Endothelial cell of umbilical vein (primary cell): ENCODE measurements around the gene ARHGEF37. TPM values are rescaled to one million over a fixed set of nuclear protein-coding genes. Genes with fewer than 3 reads are reported as not detected.

ENCODE experiments used
- BruUV-seq: library from RNA; stranded (reverse); fragments of 400-500 nt; replicated peaks from 2 replicates; lab custom pipeline; 2021; lab: Mats Ljungman, UMichigan
- CTCF ChIA-PET: fragments of 300-600, 350-600 bp; sonication (Branson Sonifier 250); formaldehyde crosslinking; loops from one replicate; lab custom pipeline; 2021; ENCODE audit warnings: antibody characterized with exemption, inconsistent platforms; lab: Charles Lee
- POLR2A ChIA-PET: fragments of 300-600, 350-600 bp; sonication (Branson Sonifier 250); formaldehyde crosslinking; loops from one replicate; lab custom pipeline; 2021; ENCODE audit warnings: antibody characterized with exemption, inconsistent platforms; lab: Charles Lee
- DNase-seq: peaks from one replicate; pipeline ENCODE4 v3.0.0-alpha.2; 2011; ENCODE audit warnings: low read depth, low spot score
- FAIRE-seq: peaks from 2 replicates; lab custom pipeline; 2011; peaks lifted over from hg19 to GRCh38; lab: Jason Lieb, UNC
- H2AFZ ChIP-seq: 2 replicates; pipeline ENCODE4 v1.6.0; 2012; ENCODE audit warnings: low read depth, low read length, control low read depth, inconsistent platforms
- H3K27ac ChIP-seq: 2 replicates; pipeline ENCODE4 v1.5.1; 2011; ENCODE audit warnings: low read depth, mild to moderate bottlenecking, control low read depth, low read length, moderate library complexity; ENCODE audit not compliant: insufficient read depth
- H3K27me3 ChIP-seq, 2 experiments: 2 replicates each; pipeline versions ENCODE4 v1.6.0 to v1.6.1; 2011; ENCODE audit warnings: low read length in 2 of 2, mixed read lengths in 1 of 2; ENCODE audit not compliant: control insufficient read depth in 2 of 2, insufficient read depth in 2 of 2
- H3K36me3 ChIP-seq, 2 experiments: 2 replicates in 1 of 2; 3 replicates in 1 of 2; pipeline ENCODE4 v1.5.1; 2011; ENCODE audit warnings: low read length in 2 of 2, mild to moderate bottlenecking in 1 of 2, moderate library complexity in 1 of 2; ENCODE audit not compliant: control insufficient read depth in 2 of 2, insufficient read depth in 2 of 2; ENCODE audit errors: extremely low read depth in 1 of 2
- H3K4me1 ChIP-seq: 3 replicates; pipeline ENCODE4 v1.5.1; 2011; ENCODE audit warnings: mild to moderate bottlenecking, low read length; ENCODE audit not compliant: control insufficient read depth, insufficient read depth; ENCODE audit errors: extremely low read depth
- H3K4me2 ChIP-seq: 2 replicates; pipeline ENCODE4 v1.6.1; 2011; ENCODE audit warnings: low read length, control low read depth, mixed read lengths; ENCODE audit not compliant: insufficient read depth
- H3K4me3 ChIP-seq, 3 experiments: fragments of 200-600 bp in 1 of 3; sonication (generic), shearing (Covaris generic) in 1 of 3; replicated peaks in 1 of 3; 2 replicates each; pipeline ENCODE4 v1.5.1; 2011 to 2016; ENCODE audit warnings: control low read depth in 3 of 3, low read length in 3 of 3, mild to moderate bottlenecking in 2 of 3, inconsistent platforms in 1 of 3, low read depth in 1 of 3, moderate library complexity in 1 of 3; ENCODE audit not compliant: insufficient read depth in 1 of 3
- H3K79me2 ChIP-seq: 2 replicates; pipeline ENCODE4 v1.6.0; 2012; ENCODE audit warnings: low read length, inconsistent platforms; ENCODE audit not compliant: control insufficient read depth, insufficient read depth
- H3K9ac ChIP-seq: replicated peaks from 2 replicates; pipeline ENCODE3; 2011; ENCODE audit warnings: low read length, control low read depth; ENCODE audit not compliant: insufficient read depth; ENCODE audit errors: extremely low read depth
- H3K9me1 ChIP-seq: replicated peaks from 3 replicates; pipeline ENCODE4 v1.6.0; 2011; ENCODE audit warnings: mild to moderate bottlenecking, low read length; ENCODE audit not compliant: control insufficient read depth, insufficient read depth; ENCODE audit errors: extremely low read depth
- H3K9me3 ChIP-seq: replicated peaks from 2 replicates; pipeline ENCODE4 v1.5.1; 2012; ENCODE audit warnings: low read length, inconsistent platforms; ENCODE audit not compliant: control insufficient read depth, insufficient read depth
- H4K20me1 ChIP-seq: replicated peaks from 2 replicates; pipeline ENCODE3; 2011; ENCODE audit warnings: mild to moderate bottlenecking, low read length; ENCODE audit not compliant: control insufficient read depth, insufficient read depth; ENCODE audit errors: extremely low read depth
- EZH2 ChIP-seq: IDR thresholded peaks from 2 replicates; pipeline ENCODE4 v1.6.1; 2012; ENCODE audit warnings: borderline replicate concordance, low read depth, mild to moderate bottlenecking, moderate library complexity, low read length, inconsistent platforms; ENCODE audit not compliant: severe bottlenecking
- FOS ChIP-seq: IDR thresholded peaks from 2 replicates; pipeline ENCODE4 v1.6.1; 2011; ENCODE audit warnings: mild to moderate bottlenecking, low read length, moderate library complexity, borderline replicate concordance; ENCODE audit not compliant: insufficient read depth
- GATA2 ChIP-seq: IDR thresholded peaks from 2 replicates; pipeline ENCODE4 v1.7.0; 2011; ENCODE audit warnings: low read depth, mild to moderate bottlenecking, moderate library complexity, mixed read lengths, low read length; ENCODE audit not compliant: insufficient read length, insufficient read depth
- JUN ChIP-seq: IDR thresholded peaks from 2 replicates; pipeline ENCODE4 v1.6.1; 2011; ENCODE audit warnings: borderline replicate concordance, low read depth; ENCODE audit not compliant: insufficient read length, insufficient read depth
- MYC ChIP-seq: IDR thresholded peaks from one replicate; pipeline ENCODE4 v1.6.1; 2011; ENCODE audit warnings: mild to moderate bottlenecking, low read depth, low read length
- POLR2A ChIP-seq: IDR thresholded peaks from 2 replicates; pipeline ENCODE4 v1.6.1; 2012; ENCODE audit warnings: low read depth, mild to moderate bottlenecking, control low read depth, low read length
- POLR2AphosphoS5 ChIP-seq: IDR thresholded peaks from 2 replicates; pipeline ENCODE4 v1.6.1; 2012; ENCODE audit warnings: low read depth, mild to moderate bottlenecking, control low read depth, low read length, moderate library complexity; ENCODE audit not compliant: insufficient read depth
- dilution Hi-C: fragments of 300-500 bp; cut with MboI; formaldehyde crosslinking; loops from one replicate; pipeline ENCODE4 v1.15.0; 2019; ENCODE audit warnings: low sequenced_read_pairs; ENCODE audit not compliant: extremely low pct_ligation_motif_present
- intact Hi-C: fragments of 100-400 bp; cut with micrococcal nuclease; formaldehyde crosslinking; loops from one replicate; pipeline ENCODE4 v1.10.0; 2022
- polyA plus RNA-seq, 4 experiments: library from polyadenylated mRNA; depleted of rRNA in 3 of 4; stranded (reverse) in 3 of 4; unstranded in 1 of 4; fragments of >200 nt; gene quantifications; 2 replicates each; pipeline versions ENCODE4 v1.2.1 to v1.2.3, GENCODE V29; 2011 to 2012; ENCODE audit warnings: missing spikeins in 1 of 4
- total RNA-seq: library from RNA; stranded (reverse); gene quantifications from 2 replicates; pipeline ENCODE4 v1.2.3, GENCODE V29; 2021
- TF ChIP-seq, protein P1 (sequence below): IDR thresholded peaks from 2 replicates; pipeline ENCODE4 v1.6.1; 2011; ENCODE audit not compliant: insufficient read depth, insufficient read length
- TF ChIP-seq, protein P2 (sequence below), 2 donors: IDR thresholded peaks; 1 replicate in 1 of 2; 2 replicates in 1 of 2; pipeline ENCODE4 v1.5.1; 2011; ENCODE audit warnings: low read length in 2 of 2, mild to moderate bottlenecking in 2 of 2, moderate library complexity in 2 of 2, control low read depth in 1 of 2, inconsistent platforms in 1 of 2, low read depth in 1 of 2; ENCODE audit not compliant: insufficient read depth in 1 of 2; ENCODE audit errors: extremely low read depth in 1 of 2

The ARHGEF37 gene
- total and polyA plus RNA-seq, 2 donors (not counting 3 experiments of a cell fraction or from before 2014, with no cell fraction given) = 4.9 to 7.0 TPM

DNA sequence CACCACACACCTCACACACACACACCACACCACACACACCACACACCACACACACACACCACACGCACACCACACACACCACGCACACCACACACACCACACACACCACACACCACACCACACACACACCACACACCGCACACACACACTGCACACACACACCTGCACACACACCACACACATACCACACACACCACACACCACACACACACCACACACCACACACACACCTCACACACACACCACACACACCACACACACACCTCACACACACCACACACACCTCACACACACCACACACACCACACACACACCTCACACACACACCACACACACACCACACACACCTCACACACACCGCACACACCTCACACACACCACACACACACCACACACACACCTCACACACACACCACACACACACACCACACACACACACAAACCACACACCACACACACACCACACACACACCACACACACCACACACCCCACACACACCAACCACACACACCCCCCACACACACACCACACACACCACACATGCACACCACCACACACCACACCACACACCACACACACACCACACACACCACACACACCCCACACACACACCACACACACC lies 73.7 kb downstream of the ARHGEF37 start:
- H3K27ac ChIP-seq = no peak overlapping the region
- no peaks in the 10 kb centered on the region for H4K20me1 ChIP-seq
- no peak overlapping the region for H2AFZ ChIP-seq
- intact Hi-C loops = no loop called here
- no peak for TF ChIP-seq GATA2
- TF ChIP-seq FOS = no peak
- no peak for TF ChIP-seq EZH2
- no peak for TF ChIP-seq POLR2AphosphoS5
- TF ChIP-seq POLR2A = no peak
- TF ChIP-seq, protein P1, sequence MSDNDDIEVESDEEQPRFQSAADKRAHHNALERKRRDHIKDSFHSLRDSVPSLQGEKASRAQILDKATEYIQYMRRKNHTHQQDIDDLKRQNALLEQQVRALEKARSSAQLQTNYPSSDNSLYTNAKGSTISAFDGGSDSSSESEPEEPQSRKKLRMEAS = no peak
- TF ChIP-seq MYC = no peak
- TF ChIP-seq JUN = no peak
- TF ChIP-seq, protein P2, sequence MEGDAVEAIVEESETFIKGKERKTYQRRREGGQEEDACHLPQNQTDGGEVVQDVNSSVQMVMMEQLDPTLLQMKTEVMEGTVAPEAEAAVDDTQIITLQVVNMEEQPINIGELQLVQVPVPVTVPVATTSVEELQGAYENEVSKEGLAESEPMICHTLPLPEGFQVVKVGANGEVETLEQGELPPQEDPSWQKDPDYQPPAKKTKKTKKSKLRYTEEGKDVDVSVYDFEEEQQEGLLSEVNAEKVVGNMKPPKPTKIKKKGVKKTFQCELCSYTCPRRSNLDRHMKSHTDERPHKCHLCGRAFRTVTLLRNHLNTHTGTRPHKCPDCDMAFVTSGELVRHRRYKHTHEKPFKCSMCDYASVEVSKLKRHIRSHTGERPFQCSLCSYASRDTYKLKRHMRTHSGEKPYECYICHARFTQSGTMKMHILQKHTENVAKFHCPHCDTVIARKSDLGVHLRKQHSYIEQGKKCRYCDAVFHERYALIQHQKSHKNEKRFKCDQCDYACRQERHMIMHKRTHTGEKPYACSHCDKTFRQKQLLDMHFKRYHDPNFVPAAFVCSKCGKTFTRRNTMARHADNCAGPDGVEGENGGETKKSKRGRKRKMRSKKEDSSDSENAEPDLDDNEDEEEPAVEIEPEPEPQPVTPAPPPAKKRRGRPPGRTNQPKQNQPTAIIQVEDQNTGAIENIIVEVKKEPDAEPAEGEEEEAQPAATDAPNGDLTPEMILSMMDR (IDR thresholded peaks at IDR 0.05; ENCODE audit: extremely low read depth in 1 of 2, insufficient read depth in 1 of 2, low read depth in 1 of 2, low read length in 2 of 2) = no peak
- H3K79me2 ChIP-seq = no peaks in the 10 kb centered on the region
- ChIA-PET POLR2A (no interaction called here), CTCF (interaction anchor here (0.8 to 2.4 kb wide), 4 partner anchors 11 to 173 kb away, joined by 3 to 35 read pairs (median 4); no protein-coding TSS in a partner anchor)
- no peak overlapping the region for H3K4me3 ChIP-seq
- FAIRE-seq = peak; percentile 68
- H3K36me3 ChIP-seq = no peaks in the 10 kb centered on the region
- no peaks in the 10 kb centered on the region for H3K9me1 ChIP-seq
- H3K9ac ChIP-seq = no peak overlapping the region
- dilution Hi-C loops = no loop called here
- H3K4me1 ChIP-seq = no peaks in the 10 kb centered on the region
- no peak for DNase-seq
- H3K27me3 ChIP-seq = peaks cover 3 to 10% of the 10 kb centered on the region in 2 experiments
- no peaks in the 10 kb centered on the region for H3K9me3 ChIP-seq
- no TSS peak for BruUV-seq
- no peak overlapping the region for H3K4me2 ChIP-seq
